ENCODE data around the gene EPHA10. TPM values are rescaled to one million over a fixed set of nuclear protein-coding genes. Genes with fewer than 3 reads are reported as not detected.

Gene EPHA10
- total RNA-seq, 1 donor from 2014 or later, result 0.11 TPM

DNA sequence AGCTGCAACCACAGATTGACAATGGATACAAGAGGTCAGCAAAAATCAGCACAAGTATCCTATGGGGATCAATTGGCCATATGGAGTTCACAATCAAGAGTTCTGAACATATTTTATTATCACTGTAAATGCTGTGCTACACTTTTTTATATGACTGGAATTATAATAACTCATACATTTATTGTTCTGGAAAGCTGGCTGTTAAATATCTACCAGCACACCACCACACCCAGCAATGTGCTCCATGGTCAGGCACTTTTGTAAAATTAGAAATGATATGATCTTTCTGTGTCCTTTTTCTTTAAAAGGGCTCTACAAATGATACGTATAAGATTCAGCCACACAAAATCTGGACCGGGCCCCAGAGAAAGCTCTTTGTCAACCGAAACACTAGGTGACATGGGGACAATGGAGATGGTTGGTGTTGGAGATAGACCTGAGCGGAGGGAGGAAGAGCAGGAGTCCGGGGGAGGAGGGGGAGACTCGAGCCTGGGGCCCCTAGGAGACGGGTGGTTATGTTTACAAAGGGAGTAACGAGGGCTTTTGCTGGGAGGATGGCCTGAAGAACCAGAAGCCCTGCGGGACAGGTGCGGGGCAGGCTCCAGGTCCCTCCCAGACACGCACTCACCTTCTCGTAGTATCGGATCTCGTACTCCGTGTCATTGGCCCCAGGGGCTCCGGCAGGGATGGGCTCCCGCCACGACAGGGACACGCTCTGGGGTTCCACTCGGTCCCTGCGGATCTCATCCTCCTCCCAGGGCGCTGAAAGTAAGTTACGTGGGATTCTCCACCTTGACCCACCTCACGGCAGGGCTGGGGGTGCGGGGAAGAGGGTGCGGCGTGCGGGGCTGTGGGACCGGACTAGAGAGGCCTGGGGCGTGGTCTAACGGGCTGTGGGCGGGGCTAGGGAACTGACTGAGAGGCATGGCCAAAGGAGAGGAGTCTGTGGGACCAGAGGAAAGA, 30.0 kb downstream of the EPHA10 start:
- H3K27me3 ChIP-seq, result no peaks in the 10 kb centered on the region
- H3K9me3 ChIP-seq, result no peaks in the 10 kb centered on the region
- H3K27ac ChIP-seq, result no peak overlapping the region
- no peak for DNase-seq (ENCODE audit: low spot score in 2 of 2)
- H3K36me3 ChIP-seq, result no peaks in the 10 kb centered on the region
- TF ChIP-seq, protein P1, sequence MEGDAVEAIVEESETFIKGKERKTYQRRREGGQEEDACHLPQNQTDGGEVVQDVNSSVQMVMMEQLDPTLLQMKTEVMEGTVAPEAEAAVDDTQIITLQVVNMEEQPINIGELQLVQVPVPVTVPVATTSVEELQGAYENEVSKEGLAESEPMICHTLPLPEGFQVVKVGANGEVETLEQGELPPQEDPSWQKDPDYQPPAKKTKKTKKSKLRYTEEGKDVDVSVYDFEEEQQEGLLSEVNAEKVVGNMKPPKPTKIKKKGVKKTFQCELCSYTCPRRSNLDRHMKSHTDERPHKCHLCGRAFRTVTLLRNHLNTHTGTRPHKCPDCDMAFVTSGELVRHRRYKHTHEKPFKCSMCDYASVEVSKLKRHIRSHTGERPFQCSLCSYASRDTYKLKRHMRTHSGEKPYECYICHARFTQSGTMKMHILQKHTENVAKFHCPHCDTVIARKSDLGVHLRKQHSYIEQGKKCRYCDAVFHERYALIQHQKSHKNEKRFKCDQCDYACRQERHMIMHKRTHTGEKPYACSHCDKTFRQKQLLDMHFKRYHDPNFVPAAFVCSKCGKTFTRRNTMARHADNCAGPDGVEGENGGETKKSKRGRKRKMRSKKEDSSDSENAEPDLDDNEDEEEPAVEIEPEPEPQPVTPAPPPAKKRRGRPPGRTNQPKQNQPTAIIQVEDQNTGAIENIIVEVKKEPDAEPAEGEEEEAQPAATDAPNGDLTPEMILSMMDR (IDR thresholded peaks at IDR 0.05), result no peak
- no peak overlapping the region for H3K4me3 ChIP-seq
- no peaks in the 10 kb centered on the region for H3K4me1 ChIP-seq
- intact Hi-C loops (cut with DNase I), result no loop called here

DNA sequence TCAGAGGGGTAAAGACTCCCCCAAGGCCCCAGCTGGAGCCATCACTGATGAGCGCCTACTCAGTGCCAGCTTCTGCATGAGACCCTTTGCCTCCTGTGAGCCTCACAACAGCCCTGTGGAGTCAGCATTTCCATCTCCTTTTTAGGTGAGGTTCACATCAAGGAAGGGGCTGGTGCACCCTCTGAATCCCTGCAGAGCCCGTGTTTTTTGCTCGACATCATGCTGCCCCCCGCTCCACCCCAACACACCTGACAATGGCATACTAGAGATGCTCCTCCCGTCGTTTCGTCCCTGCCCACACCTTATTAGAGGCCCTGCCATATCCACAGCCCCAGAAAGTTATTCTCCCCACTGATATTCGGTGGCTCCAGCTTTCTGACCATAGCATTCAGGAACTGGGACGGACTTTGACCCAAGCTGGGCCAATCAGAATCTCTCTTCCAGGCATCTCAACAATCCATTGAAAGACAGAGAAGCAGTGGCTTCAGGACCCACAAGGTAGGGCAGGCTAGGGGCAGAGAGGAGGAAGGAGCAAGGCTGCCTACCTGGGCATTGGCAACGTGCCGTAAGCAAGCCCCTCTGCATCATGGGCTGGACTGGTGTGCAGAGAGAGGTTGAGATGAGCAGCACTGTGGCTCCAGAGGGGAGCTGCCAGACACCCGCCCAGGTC, 32.7 kb downstream of the EPHA10 start:
- H3K36me3 ChIP-seq, result no peaks in the 10 kb centered on the region
- H3K4me3 ChIP-seq, result no peak overlapping the region
- no peaks in the 10 kb centered on the region for H3K4me1 ChIP-seq
- TF ChIP-seq, protein P1 (IDR thresholded peaks at IDR 0.05), result no peak
- no peaks in the 10 kb centered on the region for H3K27me3 ChIP-seq
- no peak for DNase-seq (ENCODE audit: low spot score in 2 of 2)
- no peak overlapping the region for H3K27ac ChIP-seq
- no peaks in the 10 kb centered on the region for H3K9me3 ChIP-seq
- intact Hi-C loops (cut with DNase I), result no loop called here

DNA sequence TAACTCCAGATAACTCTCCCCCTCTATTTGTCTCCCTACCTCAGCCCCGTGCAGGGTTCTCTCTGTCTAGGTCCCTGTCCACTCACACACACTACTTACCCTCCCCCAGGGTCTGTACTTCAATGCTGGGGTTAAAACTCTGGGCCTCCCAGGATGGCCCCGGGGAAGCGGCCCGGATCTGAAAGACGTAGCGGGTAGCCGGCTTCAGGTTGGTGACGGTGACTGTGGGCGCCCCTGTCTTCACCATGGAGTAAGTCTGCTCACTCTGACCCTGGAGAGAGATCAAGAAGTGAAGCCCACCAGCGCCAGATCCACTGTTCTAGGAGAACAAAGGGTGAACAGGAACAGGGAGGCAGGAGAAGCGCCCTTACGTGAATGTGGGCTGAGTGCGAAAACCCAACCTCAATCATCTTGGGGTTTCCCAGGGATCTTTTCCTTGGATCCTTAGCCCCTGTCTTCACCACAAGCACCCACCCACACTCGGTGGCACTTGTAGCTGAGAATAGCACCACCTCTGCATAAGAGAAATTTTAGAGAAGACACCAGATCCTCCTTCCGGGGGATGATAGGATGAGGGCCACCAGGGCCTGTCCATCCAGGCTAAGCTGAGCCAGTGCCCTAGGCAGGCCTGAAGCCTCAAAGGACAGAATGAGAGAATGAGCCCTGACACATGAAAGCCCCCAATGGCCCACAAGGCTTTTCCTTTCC, 33.5 kb downstream of the EPHA10 start:
- TF ChIP-seq, protein P1 (IDR thresholded peaks at IDR 0.05), result no peak
- Histone ChIP-seq H3K9me3 (no peaks in the 10 kb centered on the region), H3K27ac (no peak overlapping the region), H3K36me3 (no peaks in the 10 kb centered on the region), H3K27me3 (no peaks in the 10 kb centered on the region), H3K4me3 (no peak overlapping the region), H3K4me1 (no peaks in the 10 kb centered on the region)
- intact Hi-C loops (cut with DNase I), result no loop called here
- DNase-seq (ENCODE audit: low spot score in 2 of 2), result no peak

DNA sequence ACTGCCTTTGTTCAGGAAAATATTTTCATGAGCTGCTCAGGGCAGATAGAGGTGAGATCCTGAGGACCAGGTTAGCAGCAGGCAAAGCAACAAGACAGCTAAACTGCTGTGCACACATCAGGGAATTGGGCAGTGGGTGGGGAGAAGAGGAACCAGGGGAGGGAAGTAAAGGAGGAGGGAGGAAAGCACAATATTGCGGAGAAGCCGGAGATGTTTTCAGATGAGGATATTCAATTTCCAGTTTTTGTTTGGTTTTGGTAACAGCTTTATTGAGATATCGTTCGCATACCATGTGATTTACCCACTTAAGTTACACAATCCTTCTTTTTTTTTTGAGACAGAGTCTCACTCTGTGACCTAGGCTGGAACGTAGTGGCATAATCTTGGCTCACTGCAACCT, 34.5 kb downstream of the EPHA10 start:
- TF ChIP-seq, protein P1 (IDR thresholded peaks at IDR 0.05), result no peak
- no peak overlapping the region for H3K27ac ChIP-seq
- DNase-seq (ENCODE audit: low spot score in 2 of 2), result no peak
- no peaks in the 10 kb centered on the region for H3K9me3 ChIP-seq
- H3K36me3 ChIP-seq, result no peaks in the 10 kb centered on the region
- H3K27me3 ChIP-seq, result no peaks in the 10 kb centered on the region
- H3K4me1 ChIP-seq, result no peaks in the 10 kb centered on the region
- intact Hi-C loops (cut with DNase I), result no loop called here
- no peak overlapping the region for H3K4me3 ChIP-seq

DNA sequence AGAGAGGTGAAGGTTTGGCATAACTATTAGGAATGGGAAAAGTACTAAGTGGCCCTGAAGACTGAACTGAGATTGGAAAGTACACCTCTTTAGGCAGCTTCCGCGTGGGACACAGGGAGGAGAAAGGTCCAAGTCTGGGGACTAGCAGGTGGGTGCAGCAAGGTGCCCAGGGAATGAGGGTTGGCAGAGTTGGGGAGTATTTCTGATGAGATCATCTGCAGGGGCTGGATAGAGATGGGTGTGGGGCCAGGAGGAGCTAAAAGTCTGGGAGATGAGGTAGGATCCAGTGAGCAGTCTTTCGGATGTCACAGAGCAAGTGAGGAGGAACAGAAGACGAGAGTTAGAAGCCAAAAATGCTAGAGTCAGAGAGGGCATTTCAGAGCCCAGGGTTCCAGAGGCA, 36.5 kb downstream of the EPHA10 start:
- Histone ChIP-seq H3K27ac (no peak overlapping the region), H3K9me3 (no peaks in the 10 kb centered on the region), H3K4me3 (no peak overlapping the region), H3K4me1 (no peaks in the 10 kb centered on the region), H3K36me3 (no peaks in the 10 kb centered on the region), H3K27me3 (no peaks in the 10 kb centered on the region)
- intact Hi-C loops (cut with DNase I), result no loop called here
- TF ChIP-seq, protein P1 (IDR thresholded peaks at IDR 0.05), result no peak
- no peak for DNase-seq (ENCODE audit: low spot score in 2 of 2)
